ENCODE results near the gene IQCM. TPM values are rescaled to one million over a fixed set of nuclear protein-coding genes. Genes with fewer than 3 reads are reported as not detected.

The IQCM gene
- total RNA-seq, 1 donor from 2014 or later: not detected

DNA sequence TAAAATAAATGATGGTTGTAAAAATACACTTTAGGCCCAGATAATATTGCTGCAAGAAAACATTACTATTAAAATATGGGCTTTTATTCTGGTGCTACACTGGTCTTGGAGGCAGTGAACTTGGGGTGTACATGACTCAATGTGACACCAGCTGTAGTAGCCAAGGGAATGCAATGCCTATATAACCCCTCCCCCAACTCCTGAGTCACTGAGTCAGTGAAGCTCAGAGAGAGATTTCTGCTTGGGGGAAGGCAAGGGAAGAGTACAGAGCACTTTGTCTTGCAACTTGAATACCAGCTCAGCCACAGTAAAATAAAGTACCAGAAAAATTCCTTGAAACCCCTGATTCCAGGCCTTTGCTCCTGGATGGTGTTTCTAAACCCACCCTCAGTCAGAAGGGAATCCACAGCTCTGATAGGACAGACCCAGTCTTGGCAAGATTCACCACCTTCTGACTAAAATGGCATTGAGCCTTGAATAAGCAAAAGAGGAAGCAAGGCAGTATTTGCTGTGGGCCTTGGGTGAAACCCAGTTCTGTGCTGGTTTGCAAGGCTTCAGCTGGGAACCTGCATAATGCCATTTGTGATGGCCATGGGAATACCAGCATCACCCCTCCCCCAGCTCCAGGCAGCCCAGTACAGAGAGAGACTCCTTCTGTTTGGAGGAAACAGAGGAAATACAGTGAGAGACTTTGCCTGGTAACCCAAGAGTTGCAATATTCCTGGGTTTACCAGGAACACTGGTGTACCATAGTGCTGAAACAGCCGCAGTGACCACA is 209.9 kb downstream of the IQCM start:
- Mint-ChIP-seq H3K4me1 (ENCODE audit: unreplicated experiment) (no peaks in the 10 kb centered on the region), H3K4me3 (no peak overlapping the region), H3K27ac (no peak overlapping the region), H3K36me3 (no peaks in the 10 kb centered on the region), H3K9me3 (no peaks in the 10 kb centered on the region), H3K27me3 (no peaks in the 10 kb centered on the region)
- TF ChIP-seq CTCF (conservative IDR thresholded peaks at IDR 0.05): no peak
- DNase-seq (ENCODE audit: extremely low spot score, unreplicated experiment): no peak

DNA sequence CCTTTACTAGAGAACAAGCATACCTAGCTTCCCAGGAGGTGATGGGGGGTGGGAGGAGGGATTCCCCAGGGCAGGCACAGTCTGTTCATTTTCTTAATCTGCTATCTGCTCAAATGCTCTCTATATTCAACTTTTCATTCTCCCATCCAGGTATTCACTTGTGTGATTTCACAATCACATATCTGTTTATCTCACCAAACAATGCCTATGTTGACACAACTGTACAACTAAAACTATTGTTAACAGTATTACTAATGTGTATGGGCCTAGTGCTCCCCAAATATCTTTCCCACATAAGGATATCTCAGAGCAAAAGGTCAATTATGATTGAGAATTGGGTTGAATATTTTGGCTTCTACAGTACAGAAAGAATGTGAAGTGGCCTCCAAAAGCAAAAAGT is 210.8 kb downstream of the IQCM start:
- H3K27ac Mint-ChIP-seq: no peak overlapping the region

GRCh38 chr4:149595500-149595899 is 220.1 kb downstream of the IQCM start:
- no peaks in the 10 kb centered on the region for H3K4me1 Mint-ChIP-seq (ENCODE audit: unreplicated experiment)
- no peaks in the 10 kb centered on the region for H3K36me3 Mint-ChIP-seq
- H3K27me3 Mint-ChIP-seq: no peaks in the 10 kb centered on the region
- no peak for DNase-seq (ENCODE audit: extremely low spot score, unreplicated experiment)
- H3K4me3 Mint-ChIP-seq: no peak overlapping the region
- no peak overlapping the region for H3K27ac Mint-ChIP-seq
- TF ChIP-seq CTCF (conservative IDR thresholded peaks at IDR 0.05): no peak
- H3K9me3 Mint-ChIP-seq: no peaks in the 10 kb centered on the region

More for the DNA sequence above, 210.8 kb downstream of the IQCM start:
- no peaks in the 10 kb centered on the region for H3K9me3 Mint-ChIP-seq
- H3K4me1 Mint-ChIP-seq (ENCODE audit: unreplicated experiment): no peaks in the 10 kb centered on the region
- no peak overlapping the region for H3K4me3 Mint-ChIP-seq
- no peak for TF ChIP-seq CTCF (conservative IDR thresholded peaks at IDR 0.05)
- H3K27me3 Mint-ChIP-seq: no peaks in the 10 kb centered on the region
- no peaks in the 10 kb centered on the region for H3K36me3 Mint-ChIP-seq
- no peak for DNase-seq (ENCODE audit: extremely low spot score, unreplicated experiment)

GRCh38 chr4:149589826-149590225 is 225.8 kb downstream of the IQCM start:
- TF ChIP-seq CTCF (conservative IDR thresholded peaks at IDR 0.05): no peak

GRCh38 chr4:149584722-149585121 is 230.9 kb downstream of the IQCM start:
- Mint-ChIP-seq H3K4me3 (no peak overlapping the region), H3K4me1 (ENCODE audit: unreplicated experiment) (no peaks in the 10 kb centered on the region), H3K27me3 (no peaks in the 10 kb centered on the region), H3K9me3 (no peaks in the 10 kb centered on the region), H3K36me3 (no peaks in the 10 kb centered on the region), H3K27ac (no peak overlapping the region)
- TF ChIP-seq CTCF (conservative IDR thresholded peaks at IDR 0.05): no peak
- no peak for DNase-seq (ENCODE audit: extremely low spot score, unreplicated experiment)

More at GRCh38 chr4:149589826-149590225, 225.8 kb downstream of the IQCM start:
- H3K27me3 Mint-ChIP-seq: no peaks in the 10 kb centered on the region
- no peak overlapping the region for H3K4me3 Mint-ChIP-seq
- H3K36me3 Mint-ChIP-seq: no peaks in the 10 kb centered on the region
- H3K9me3 Mint-ChIP-seq: no peaks in the 10 kb centered on the region
- H3K4me1 Mint-ChIP-seq (ENCODE audit: unreplicated experiment): no peaks in the 10 kb centered on the region
- DNase-seq (ENCODE audit: extremely low spot score, unreplicated experiment): no peak
- no peak overlapping the region for H3K27ac Mint-ChIP-seq

All from type B pancreatic cell (in vitro differentiated cells).